Urothelium cell line (cell line): ENCODE measurements around the gene CCL15.

Source experiments
- DNase-seq: peaks from one replicate; pipeline ENCODE4 v3.0.0; 2011; ENCODE audit warnings: low spot score, mixed read lengths
- FAIRE-seq: peaks from 2 replicates; lab custom pipeline; 2011; peaks lifted over from hg19 to GRCh38; lab: Jason Lieb, UNC

CCL15 gene

GRCh38 chr17:35948092-35948491, 53.3 kb downstream of the CCL15 start:
- FAIRE-seq, result no peak
- no peak for DNase-seq
